Adipose tissue (tissue), 3 donors: ENCODE data around the gene SOX18. TPM values are rescaled to one million over a fixed set of nuclear protein-coding genes. Genes with fewer than 3 reads are reported as not detected.

Experiments
- H3K27ac ChIP-seq: one replicate; pipeline ENCODE4 v1.5.1; 2013; ENCODE audit warnings: low read depth, low read length
- WGBS, 3 donors: extraction: QIAGEN DNeasy Blood & Tissue Kit; methylation state at CpG; one replicate each; pipeline ENCODE4 v1.1.7; 2013; 5-methylcytosine and 5-hydroxymethylcytosine counted together
- polyA plus RNA-seq, 3 donors: library from polyadenylated mRNA; stranded (reverse); fragments of 200-250 nt; gene quantifications; one replicate each; pipeline ENCODE4 v1.2.3, GENCODE V29; 2013
- donor health status: healthy with polysubstance abuse.
- donor health status: Bipolar disorder and iron deficiency.
- donor health status: healthy.

The SOX18 gene
- polyA plus RNA-seq, 3 donors, result 8.1 to 53.5 (median 33.4) TPM

DNA sequence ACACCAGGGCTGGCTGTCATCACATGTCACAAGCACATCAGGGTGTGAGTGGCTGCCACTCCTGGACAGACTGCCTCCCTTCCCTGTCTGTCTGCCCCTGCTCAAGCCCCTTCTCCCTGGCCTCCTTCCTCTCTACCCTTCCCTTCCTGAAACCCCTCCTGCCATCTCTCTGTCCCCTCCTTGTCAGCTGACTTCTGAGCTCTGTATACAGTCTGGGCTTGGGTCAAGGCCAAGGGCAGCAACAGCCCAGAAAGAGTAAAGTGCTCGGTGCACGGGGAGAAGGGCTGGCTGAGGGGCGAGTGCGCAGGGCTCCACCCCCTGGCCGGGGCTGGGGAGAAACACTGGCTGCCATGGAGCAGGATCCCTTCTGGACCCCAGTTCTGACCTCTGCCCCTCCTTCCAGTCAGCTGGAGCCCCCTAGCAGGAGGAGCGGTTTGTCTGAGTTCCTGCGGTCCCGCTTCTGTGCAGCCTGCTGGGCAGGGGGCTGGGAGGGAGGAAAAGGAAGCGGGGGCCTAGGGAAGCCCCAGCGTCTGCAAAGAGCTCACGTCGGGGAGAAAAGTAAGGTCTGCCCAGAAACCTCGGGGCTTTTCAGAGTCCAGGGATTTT lies 32.8 kb upstream of the SOX18 start:
- 22 to 36% (median 23%) methylated on average over 13 of the region's 13 CpGs for WGBS, 3 donors
- no peak overlapping the region for H3K27ac ChIP-seq

DNA sequence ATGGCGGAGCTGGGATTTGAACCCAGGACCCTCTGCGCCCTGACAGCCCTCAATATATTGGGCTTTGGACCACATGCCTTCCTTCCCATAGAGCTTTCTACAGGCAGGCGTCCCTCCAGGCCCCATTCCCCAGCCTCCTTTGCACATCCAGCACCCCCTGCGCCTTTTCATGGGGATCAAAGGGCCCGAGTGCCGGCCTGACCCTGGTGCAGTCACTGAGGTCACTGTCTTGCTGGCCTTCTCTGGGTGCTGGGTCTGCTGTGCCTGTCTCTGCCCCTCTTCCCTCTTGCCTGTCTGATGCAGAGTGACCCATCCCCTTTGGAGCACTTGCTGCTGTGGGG lies 32.2 kb upstream of the SOX18 start:
- WGBS, 3 donors, result 85 to 87% (median 86%) methylated on average over 6 of the region's 6 CpGs
- no peak overlapping the region for H3K27ac ChIP-seq

DNA sequence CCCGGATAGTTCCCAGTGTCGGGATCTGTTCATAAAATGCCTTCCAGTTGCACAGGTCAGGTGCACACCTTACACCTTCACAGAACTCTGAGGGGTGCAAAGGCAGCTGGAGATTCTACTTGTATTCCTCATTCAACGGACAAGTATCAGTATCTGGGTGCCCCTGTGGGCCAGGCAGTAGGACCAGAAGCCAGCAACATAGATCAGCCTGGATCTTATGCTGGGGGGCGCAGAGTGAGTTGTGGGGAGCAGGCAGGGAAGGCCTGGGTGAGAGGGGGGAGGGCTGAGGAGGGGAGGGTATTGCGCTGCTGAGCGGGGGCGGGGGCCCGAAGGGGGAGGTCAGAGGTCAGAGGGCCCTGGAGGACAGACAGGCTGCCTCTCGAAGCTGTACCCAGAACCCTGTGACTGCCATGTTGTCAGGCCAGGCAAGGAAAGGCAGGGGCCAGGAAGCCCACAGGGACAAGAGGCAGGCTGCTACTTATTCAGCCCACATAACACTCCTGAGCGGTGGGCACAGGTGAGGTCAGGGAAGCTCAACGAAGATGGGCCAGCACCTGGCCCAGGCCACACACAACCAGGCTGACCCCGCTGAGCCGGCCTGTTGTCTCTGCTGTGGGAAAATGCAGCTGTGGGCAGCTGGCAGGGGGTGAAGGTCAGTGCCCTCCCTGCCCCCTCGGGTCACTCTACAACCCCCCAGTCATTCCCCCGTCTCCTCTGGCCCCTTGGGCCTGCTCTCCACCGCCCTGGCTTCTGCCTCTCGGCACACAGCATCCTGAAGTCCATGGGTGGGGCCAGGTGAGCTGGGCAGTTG lies 31.6 kb upstream of the SOX18 start:
- WGBS, 3 donors, result 61 to 78% (median 74%) methylated on average over 16 to 17 of the region's 17 CpGs
- H3K27ac ChIP-seq, result no peak overlapping the region

DNA sequence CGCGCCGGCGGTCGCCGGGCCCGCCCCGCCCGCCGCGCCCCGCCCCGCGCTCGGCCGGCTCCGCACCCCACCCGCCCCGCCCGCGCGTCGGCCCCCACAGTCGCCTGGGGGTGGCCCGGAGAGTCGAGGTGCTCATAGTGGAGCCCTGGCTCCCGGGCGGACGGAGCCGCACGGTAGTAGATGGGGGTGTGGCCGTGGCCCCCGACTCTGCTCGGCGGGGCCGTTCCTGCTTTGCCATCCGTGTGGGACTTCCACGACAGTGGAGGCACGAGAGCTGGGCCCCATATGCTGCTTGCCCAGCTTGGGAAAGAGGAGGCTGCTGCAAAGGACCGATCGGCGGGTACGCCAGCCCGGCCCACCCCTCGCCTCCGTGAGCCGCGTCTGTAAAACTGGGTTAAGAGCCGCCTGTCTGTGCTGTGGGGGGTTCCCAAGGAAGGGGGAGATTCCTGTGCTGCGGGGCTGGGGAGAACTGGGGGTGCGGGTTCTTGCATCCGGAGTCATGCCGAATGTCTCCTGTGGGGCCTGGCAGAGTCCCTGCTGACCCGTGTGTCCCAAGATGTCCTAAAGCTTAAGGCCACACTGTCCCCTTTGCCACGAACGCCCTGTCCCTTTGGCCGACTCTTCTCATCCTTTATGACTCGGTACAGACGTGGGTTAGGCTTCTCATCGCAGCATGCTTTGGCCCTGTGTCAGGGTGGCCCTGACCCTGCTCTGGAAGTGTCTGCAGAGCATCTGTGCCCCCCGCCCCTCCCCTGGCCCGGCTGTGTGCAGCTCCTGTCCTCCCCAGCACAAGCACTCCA lies 30.8 kb upstream of the SOX18 start, which contains the start of gene OPRL1:
Gene OPRL1 (plus strand): TSS at position 70 of the 800 bp plus-strand sequence. CDS start 12,639 bp downstream, outside the sequence.
- peak within 1 kb of the TSS; percentile 52 for H3K27ac ChIP-seq
- WGBS, 3 donors, result 3 to 17% (median 5%) methylated on average over 41 to 62 of the region's 62 CpGs

DNA sequence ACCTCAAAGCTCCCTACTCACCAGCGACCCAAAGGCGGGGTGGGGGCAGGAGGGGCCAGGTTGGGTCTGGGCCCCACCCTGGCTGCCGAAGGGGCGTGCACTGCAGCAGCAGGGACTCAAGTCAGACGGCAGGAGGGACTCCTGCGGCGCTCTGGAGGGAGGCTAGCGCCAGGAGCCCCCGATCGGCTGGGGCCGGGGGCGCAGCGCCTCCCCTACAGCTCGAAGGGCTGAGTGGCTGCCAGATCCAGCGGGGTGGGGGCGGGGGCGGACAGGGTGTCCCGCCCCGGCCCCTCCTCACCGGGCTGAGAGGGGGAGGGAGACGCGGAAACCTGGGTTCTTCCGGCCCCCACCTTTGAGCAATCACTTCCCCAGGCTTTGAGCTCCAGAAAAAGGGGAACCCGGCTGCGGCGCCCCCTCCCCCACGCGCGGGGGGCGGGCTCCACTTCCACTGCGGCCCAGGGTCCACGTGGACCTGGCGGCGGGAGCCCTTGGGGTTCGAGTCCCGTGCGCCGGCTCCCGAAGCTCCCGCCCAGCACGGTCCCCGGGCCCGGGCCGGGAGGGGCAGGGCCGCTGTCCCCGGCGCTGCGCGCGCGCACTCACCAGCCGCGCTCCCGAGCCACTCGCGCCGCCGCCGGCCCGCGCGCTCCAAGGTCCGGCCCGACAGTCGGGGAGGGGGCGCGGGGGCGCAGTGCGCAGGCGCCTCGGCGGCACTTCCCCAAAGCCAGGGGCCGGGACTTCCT lies 30.0 kb upstream of the SOX18 start, which contains the start of gene RGS19:
Gene RGS19 (minus strand): TSS at position 246 of the 740 bp plus-strand sequence. CDS start 2,632 bp downstream, outside the sequence.
- peak within 1 kb of the TSS; percentile 52 for H3K27ac ChIP-seq
- 0 to 1% (median 1%) methylated on average over 49 to 73 of the region's 73 CpGs for WGBS, 3 donors

DNA sequence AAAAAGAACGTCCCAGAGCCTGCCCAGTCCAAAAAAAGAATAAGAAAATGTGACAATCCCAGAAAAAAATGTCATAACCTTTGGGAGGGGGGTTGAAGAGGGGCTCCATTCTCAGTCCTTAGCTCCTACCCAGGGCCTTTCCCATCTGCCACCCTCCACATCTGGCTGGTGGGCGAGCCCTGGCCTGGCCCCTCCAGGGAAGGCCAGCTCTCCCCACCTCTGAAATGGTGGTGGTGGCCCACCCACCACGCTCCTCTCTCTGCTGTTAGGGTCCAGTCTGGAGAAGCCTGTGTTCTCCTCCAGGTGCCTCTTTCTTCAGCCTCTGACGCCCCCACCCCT lies 29.5 kb upstream of the SOX18 start:
- WGBS, 3 donors, result 9 to 51% (median 10%) methylated on average over 3 to 4 of the region's 4 CpGs
- H3K27ac ChIP-seq, result no peak overlapping the region

DNA sequence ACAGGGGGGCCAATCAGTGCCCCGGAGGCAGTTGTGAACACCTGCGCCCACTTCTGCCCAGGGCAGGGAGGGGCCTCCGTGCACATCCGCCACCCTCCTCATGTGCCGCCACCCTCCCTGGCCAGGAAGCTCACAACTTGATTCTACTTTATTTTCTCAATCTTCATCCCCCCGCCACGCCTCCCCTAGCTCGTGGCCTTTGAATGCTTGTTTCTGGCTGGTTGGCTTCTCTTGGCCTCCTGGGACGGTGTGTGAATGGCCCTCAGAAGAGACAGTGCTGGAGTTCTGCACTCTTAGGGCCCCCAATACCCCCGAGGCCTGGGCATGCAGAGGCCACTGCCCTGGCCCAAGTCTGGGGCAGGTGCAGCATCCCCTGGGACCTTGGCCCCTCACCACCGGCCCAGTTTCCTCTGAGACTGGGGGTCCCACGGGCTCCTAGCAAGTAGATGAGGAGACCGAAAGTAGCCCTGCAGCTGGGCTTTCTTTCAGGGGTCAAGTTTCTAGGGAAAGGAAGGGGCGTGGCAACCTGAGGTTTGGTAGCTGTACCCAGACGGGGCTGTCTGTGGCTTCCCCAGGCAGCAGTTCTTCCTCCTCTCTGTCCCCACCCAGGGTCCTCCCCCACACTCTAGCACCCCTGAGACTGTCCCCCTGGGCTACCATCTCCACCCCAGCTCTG lies 28.6 kb upstream of the SOX18 start:
- H3K27ac ChIP-seq, result no peak overlapping the region
- WGBS, 3 donors, result 29 to 80% (median 40%) methylated on average over 15 of the region's 15 CpGs

DNA sequence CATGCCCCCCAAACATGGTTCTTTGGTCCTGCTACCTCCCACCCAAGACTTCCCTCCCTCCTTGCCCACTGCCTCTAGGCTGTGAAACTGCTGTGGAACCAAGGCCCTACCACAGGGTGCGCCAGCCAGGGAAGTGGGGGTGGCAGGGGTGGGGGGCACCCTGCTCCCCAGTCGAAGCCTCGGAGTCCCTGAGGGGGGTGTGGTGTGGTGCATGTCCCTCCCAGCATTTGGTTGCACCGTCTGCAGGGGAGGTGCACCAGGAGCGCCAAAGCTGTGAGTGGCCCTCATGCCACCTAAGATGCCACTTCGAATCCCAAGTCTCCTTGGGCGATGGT lies 28.1 kb upstream of the SOX18 start:
- no peak overlapping the region for H3K27ac ChIP-seq
- 48 to 73% (median 60%) methylated on average over 7 of the region's 7 CpGs for WGBS, 3 donors

DNA sequence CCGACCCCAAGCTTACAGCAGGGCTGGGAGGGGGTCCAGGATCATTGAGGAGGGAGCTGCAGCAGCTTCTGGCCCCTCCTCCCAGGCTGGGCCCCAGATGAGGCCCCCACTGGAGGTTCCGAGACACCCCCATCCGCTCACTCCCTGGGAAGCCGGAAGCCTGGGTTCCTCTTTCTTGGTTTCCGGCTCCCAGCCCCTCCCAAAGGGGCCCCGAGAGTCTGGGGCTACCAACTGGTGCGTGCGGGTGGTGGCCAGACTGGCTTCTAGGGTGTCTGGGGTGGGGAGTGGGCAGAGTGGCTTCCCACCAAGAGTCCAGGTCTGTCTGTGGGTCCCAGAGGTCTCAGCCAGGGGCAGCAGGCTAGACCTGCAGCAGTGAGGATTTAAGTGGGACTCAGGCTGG lies 27.7 kb upstream of the SOX18 start:
- H3K27ac ChIP-seq, result no peak overlapping the region

DNA sequence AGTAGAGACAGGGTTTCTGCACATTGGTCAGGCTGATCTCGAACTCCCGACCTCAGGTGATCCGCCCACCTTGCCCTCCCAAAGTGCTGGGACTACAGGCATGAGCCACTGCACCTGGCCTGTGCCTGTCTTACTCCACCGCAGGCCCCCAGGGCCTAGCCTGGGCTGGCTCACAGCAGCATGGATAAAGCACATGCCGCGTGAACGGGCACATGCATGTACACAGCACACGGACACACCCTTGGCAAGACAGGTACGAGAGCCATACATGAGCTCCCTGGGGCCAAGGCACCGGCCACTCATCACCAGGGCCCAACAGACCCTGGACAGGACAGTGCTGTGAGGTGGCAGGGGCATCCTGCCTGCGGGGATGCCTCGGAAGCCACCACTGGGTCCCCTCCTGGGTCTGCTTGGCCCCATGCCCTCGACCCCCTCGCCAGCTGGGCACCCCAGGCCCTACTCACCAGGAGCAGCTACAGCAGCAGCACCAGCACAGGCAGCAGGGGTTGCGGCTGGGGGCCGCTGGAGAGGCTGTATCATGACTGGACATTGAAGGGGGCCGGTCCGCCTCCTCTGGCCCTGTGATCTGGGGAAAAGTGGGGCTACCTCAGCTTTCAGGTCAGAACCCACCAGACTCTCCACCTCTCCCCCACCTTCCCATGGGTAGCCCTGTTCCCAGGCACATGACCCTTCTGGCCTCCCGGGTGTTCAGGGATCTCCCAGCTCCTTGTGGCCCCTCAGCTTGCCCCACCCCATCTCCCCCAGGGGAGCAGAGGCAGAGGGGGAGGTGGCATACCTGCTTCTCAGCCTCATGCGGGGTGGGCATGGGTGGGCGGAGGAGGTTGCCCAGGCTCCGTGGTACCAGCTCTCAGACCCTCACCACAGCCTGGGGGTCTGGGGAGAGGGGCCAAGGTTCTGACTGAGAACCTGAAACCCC lies 26.9 kb upstream of the SOX18 start:
- H3K27ac ChIP-seq, result no peak overlapping the region

More for the DNA sequence above, 27.7 kb upstream of the SOX18 start:
- WGBS, 3 donors, result 54 to 93% (median 60%) methylated on average over 8 of the region's 8 CpGs

DNA sequence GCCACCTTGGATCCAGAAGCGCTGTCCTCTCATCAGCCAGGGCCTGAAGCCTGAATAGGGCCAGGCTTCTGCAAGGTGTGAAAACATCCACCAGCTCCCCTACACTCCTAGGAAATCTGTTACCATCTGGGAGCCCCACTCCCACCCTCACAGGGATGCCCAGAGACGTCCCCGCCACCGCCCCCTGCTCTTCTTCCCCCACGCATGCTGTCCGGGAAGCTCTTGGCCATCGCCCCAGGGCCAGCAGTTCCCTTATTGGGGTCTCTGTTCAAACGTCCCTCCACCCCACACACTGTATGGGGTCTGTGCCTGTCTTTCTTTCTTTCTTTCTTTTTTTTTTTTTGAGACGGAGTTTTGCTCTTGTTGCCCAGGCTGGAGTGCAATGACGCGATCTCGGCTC lies 26.1 kb upstream of the SOX18 start:
- WGBS, 3 donors, result 87 to 92% (median 89%) methylated on average over 12 of the region's 12 CpGs
- H3K27ac ChIP-seq, result no peak overlapping the region

More for the DNA sequence above, 26.9 kb upstream of the SOX18 start:
- 87 to 95% (median 87%) methylated on average over 19 to 20 of the region's 22 CpGs for WGBS, 3 donors

DNA sequence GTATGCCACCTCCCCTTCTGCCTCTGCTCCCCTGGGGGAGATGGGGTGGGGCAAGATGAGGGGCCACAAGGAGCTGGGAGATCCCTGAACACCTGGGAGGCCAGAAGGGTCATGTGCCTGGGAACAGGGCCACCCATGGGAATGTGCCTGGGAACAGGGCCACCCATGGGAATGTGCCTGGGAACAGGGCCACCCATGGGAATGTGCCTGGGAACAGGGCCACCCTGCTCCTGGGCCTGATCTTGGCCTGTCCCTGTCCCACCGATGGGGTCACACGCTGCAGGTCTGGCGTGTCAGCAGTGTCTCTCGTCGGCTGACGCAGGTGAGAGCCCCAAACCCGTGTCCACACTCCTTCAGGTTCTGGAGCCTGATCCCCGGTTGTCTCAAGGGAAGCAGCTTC lies 25.5 kb upstream of the SOX18 start:
- 91 to 96% (median 95%) methylated on average over 8 of the region's 8 CpGs for WGBS, 3 donors
- no peak overlapping the region for H3K27ac ChIP-seq

DNA sequence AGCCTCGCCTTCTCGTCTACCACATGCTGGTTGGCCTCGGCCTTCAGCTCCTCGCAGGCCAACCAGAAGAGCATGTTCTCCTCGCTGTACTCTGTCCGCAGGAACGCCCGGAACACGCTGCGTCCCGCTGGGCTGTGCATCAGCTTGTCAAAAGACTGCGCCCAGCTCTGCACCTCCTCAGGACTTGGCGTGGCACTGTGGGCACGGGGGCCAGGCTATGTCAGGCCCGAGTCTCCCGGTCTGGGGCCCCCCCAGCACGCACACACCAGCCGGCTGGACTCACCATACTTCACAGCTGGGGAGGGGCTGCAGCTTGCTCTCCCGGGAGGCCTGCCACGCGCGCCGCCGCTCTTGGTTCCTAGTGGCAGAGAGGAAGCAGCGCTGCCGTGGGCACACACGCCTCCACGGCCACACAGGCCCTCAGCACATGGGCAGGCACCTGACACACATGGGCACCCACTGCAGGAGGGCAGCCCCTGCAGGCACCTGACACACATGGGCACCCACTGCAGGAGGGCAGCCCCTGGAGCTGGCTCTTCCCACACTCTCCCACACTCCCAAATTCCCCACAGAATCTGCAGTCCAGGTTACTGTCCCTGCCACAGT lies 24.8 kb upstream of the SOX18 start:
- WGBS, 3 donors, result 90 to 95% (median 91%) methylated on average over 25 to 28 of the region's 28 CpGs
- H3K27ac ChIP-seq, result no peak overlapping the region

DNA sequence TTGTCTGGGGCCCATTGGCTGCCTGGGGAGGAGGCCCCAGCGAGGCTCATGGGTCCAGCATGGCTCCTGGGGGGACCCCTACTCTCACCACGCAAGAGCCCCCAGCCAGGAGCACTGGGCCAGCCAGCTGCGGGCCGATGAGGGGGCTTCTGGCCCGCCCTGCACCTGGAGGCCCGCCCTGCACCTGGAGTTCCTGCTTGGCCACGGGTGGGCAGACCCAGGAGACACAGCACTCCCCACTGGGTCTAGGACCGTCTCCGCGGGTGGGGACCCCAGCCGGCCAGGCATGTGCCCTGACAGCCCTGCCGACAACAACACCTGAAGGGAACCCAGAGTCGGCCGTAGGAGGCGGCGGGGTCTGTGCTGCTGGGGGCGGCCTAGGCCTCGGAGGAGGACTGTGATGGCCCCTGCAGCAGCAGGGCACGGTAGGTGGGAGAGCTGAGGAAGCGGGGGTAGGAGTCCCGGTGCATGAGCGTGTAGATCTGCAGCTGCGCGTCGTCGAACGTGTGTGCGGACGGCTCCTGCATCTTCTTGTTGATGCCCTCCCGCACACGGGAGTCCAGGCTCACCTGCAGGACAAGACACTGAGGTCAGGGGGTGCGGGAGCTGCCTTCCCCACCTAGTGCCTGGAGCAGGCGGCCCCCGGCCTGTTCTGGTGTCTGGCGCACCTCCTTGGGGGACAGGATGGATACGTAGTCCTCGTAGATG lies 24.2 kb upstream of the SOX18 start:
- no peak overlapping the region for H3K27ac ChIP-seq
- 91 to 93% (median 92%) methylated on average over 33 to 37 of the region's 37 CpGs for WGBS, 3 donors

DNA sequence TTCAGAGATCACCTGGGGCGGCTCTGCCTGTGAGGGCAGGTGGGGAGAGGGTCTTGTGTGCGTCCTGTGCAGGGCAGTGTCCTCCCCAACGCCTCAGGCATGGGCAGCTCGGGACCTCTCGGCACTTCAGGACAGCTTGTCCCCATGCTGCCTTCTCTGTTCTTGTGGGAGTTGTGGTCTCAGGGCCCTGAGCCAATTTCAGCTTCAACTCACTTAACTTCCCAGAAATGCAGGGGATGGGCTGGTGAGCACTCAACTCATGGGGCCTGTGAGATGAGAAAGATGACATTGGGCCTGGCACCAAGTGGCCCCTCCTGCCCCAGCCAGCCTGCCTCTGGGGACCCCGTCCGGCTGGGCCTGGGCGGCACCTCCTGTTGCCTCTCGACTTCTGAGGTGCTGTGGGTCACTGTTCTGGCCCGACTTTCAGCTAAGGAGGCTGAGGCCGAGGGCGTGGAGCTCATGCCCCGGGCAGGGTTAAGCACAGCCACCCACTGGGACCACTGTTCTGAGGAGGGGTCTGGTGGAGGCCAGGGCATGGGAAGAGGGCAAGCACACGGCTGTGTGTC lies 23.1 kb upstream of the SOX18 start:
- 71 to 84% (median 72%) methylated on average over 14 of the region's 14 CpGs for WGBS, 3 donors
- H3K27ac ChIP-seq, result no peak overlapping the region
